Stomach (tissue), 9 donors: ENCODE results near the gene MTCH2. TPM values are rescaled to one million over a fixed set of nuclear protein-coding genes. Genes with fewer than 3 reads are reported as not detected.
A peak's percentile ranks its signal among the peaks of the same experiment; 100 is the strongest.

ENCODE experiments used
- DNase-seq, 2 donors: peaks; one replicate each; pipeline versions ENCODE4 v3.0.0 to v3.0.0-alpha.2; 2013 to 2019
- H3K27ac ChIP-seq, 5 donors: fragments of 200-600 bp in 4 of 5; sonication (generic) in 4 of 5; one replicate each; pipeline ENCODE4 v1.5.1; 2013 to 2019; ENCODE audit warnings: mild to moderate bottlenecking in 1 of 5, moderate library complexity in 1 of 5
- H3K27me3 ChIP-seq, 3 donors: fragments of 200-600 bp; sonication (generic); one replicate each; pipeline ENCODE4 v1.5.1; 2017 to 2019; ENCODE audit warnings: mixed run types in 1 of 3
- H3K36me3 ChIP-seq, 4 donors: fragments of 200-600 bp; sonication (generic); 1 replicate in 3 of 4; 2 replicates in 1 of 4; pipeline ENCODE4 v1.5.1; 2016 to 2019
- H3K4me1 ChIP-seq, 4 donors: fragments of 200-600 bp; sonication (generic); one replicate each; pipeline ENCODE4 v1.5.1; 2016 to 2019
- H3K4me3 ChIP-seq, 4 donors: fragments of 200-600 bp; sonication (generic) in 3 of 4; one replicate each; pipeline ENCODE4 v1.5.1; 2016 to 2019; ENCODE audit warnings: mild to moderate bottlenecking in 1 of 4
- H3K9me3 ChIP-seq, 4 donors: fragments of 200-600 bp; sonication (generic); one replicate each; pipeline ENCODE4 v1.5.1; 2016 to 2019
- EP300 ChIP-seq: sonication (generic); formaldehyde crosslinking; IDR thresholded peaks from one replicate; pipeline ENCODE4 v1.6.1; 2017; ENCODE audit warnings: antibody characterized with exemption
- POLR2A ChIP-seq, 4 donors: fragments of 450-650 bp; IDR thresholded peaks; one replicate each; pipeline ENCODE4 v1.6.1; 2016; ENCODE audit warnings: antibody characterized with exemption in 4 of 4, control low read depth in 2 of 4, mild to moderate bottlenecking in 1 of 4, moderate library complexity in 1 of 4
- POLR2AphosphoS5 ChIP-seq, 3 donors: sonication (generic); formaldehyde crosslinking; IDR thresholded peaks; one replicate each; pipeline ENCODE4 v1.6.1; 2016; ENCODE audit warnings: antibody characterized with exemption in 3 of 3
- WGBS, 5 donors: extraction: QIAGEN DNeasy Blood & Tissue Kit in 3 of 5; methylation state at CpG; one replicate each; pipeline versions ENCODE4 v1.1.5 to v1.1.7; 2013 to 2018; 5-methylcytosine and 5-hydroxymethylcytosine counted together
- intact Hi-C: fragments of 100-400 bp; cut with DNase I; formaldehyde crosslinking; loops from one replicate; pipeline ENCODE4 v1.15.1; 2023; ENCODE audit warnings: low total_unique reads
- polyA plus RNA-seq, 3 donors: library from polyadenylated mRNA; stranded (reverse); fragments of 200-250 nt; gene quantifications; one replicate each; pipeline ENCODE4 v1.2.3, GENCODE V29; 2013
- total RNA-seq, 5 donors: library from RNA; depleted of rRNA; stranded (reverse); fragments of >200 nt; gene quantifications; one replicate each; pipeline versions ENCODE4 v1.1.0 to v1.2.3, GENCODE V29; 2014 to 2016
- TF ChIP-seq, protein P1 (sequence below), 7 experiments: fragments of 450-650 bp in 4 of 7; fragments of 200-600 bp in 3 of 7; sonication (generic) in 3 of 7; IDR thresholded peaks; one replicate each; pipeline ENCODE4 v1.5.1; 2016 to 2019; ENCODE audit warnings: antibody characterized with exemption in 7 of 7, control low read depth in 2 of 7, mild to moderate bottlenecking in 1 of 7
- donor health status: healthy with polysubstance abuse.
- donor health status: Bipolar disorder and iron deficiency.
- donor health status: healthy.

Gene MTCH2
- total and polyA plus RNA-seq, 8 donors: 21.7 to 86.2 (median 45.8) TPM

DNA sequence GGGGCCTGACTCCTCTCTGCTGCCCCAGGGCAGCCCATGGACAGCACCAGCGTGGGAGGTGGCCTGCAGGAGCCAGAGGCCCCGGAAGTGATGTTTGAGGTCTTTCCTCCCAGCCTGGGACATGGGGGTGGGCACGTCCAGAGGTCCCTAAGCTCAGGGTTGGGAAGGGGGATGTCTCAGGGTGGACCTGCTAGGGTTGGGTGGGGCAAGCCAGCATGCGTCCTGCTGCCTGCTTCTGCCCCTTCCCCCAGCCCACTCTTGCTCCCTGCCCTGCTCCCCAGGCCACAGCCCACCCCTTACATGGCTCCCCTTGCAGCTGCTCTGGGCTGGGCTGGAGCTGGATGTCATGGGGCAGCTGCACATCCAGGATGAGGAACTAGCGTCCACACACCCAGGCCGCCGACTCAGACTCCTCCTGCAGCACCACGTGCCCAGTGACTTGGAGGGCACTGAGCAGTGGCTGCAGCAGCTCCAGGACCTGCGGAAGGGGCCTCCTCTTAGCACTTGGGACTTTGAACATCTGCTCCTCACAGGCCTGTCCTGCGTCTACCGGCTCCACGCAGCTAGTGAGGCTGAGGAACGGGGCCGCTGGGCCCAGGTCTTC, 54.5 kb downstream of the MTCH2 start:
- 64 to 84% (median 77%) methylated on average over 6 to 14 of the region's 14 CpGs for WGBS, 5 donors
- peaks cover 2 to 41% (median 12%) of the 10 kb centered on the region in 3 donors for H3K27me3 ChIP-seq
- no peak overlapping the region for H3K4me3 ChIP-seq
- intact Hi-C loops: no loop called here
- H3K4me1 ChIP-seq: peaks cover 0 to 12% (median 8%) of the 10 kb centered on the region in 4 donors
- peak overlapping the region in 2 of 5 donors; percentile 0 to 27 for H3K27ac ChIP-seq
- peaks cover 23 to 38% (median 30%) of the 10 kb centered on the region in 4 donors for H3K36me3 ChIP-seq
- no peaks in the 10 kb centered on the region for H3K9me3 ChIP-seq
- TF ChIP-seq EP300 (no peak), POLR2A (IDR thresholded peaks at IDR 0.05) (no peak), POLR2AphosphoS5 (IDR thresholded peaks at IDR 0.05) (no peak)
- TF ChIP-seq, protein P1, sequence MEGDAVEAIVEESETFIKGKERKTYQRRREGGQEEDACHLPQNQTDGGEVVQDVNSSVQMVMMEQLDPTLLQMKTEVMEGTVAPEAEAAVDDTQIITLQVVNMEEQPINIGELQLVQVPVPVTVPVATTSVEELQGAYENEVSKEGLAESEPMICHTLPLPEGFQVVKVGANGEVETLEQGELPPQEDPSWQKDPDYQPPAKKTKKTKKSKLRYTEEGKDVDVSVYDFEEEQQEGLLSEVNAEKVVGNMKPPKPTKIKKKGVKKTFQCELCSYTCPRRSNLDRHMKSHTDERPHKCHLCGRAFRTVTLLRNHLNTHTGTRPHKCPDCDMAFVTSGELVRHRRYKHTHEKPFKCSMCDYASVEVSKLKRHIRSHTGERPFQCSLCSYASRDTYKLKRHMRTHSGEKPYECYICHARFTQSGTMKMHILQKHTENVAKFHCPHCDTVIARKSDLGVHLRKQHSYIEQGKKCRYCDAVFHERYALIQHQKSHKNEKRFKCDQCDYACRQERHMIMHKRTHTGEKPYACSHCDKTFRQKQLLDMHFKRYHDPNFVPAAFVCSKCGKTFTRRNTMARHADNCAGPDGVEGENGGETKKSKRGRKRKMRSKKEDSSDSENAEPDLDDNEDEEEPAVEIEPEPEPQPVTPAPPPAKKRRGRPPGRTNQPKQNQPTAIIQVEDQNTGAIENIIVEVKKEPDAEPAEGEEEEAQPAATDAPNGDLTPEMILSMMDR (IDR thresholded peaks at IDR 0.05): no peak
- peak in 1 of 2 donors; percentile 43 for DNase-seq

GRCh38 chr11:47587039-47587716, 55.2 kb downstream of the MTCH2 start:
- intact Hi-C loops: no loop called here

DNA sequence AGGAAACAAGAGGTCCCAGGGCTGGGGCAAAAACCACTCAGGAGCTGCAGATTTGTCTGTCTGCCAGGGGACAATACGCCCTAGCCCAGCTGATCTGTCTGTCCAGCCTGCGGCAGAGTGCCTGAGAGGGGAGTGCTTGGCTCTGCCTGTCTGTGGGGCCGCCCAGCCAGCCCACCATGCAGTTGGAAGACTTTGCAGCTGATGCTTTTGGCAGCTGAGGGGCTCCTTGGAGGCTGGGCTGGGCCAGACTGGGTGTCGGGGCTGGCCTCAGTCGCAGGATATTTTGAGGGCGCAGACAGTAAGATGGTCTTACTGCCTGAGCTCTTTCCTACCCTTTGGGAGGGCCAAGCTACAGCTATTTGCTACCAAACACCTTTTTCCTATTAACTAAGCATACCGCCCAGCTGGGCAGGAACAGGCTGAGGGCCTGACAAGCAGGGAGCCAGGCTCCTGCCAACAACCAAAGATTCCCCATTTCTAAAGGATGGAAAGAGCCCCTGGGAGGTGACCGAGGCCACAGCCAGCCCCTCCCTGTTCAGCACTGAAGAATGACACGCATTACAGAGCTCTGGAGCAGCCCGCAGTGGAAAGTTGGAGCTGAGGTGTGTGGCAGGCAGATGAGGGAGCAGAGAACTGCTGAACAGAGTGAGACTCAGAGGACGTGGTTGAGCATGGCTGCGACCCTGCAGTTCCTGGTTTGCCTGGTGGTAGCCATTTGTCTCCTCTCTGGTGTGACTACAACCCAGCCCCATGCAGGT, 56.1 kb downstream of the MTCH2 start, which contains the start of gene FAM180B:
TSS of gene FAM180B (plus strand) at position 581 of the 758 bp plus-strand sequence. CDS start at position 672, 91 bp downstream.
- H3K4me3 ChIP-seq: no peak within 1 kb of the TSS
- no peak for DNase-seq
- peaks cover 0 to 26% (median 12%) of the 10 kb centered on the region in 3 donors for H3K27me3 ChIP-seq
- H3K9me3 ChIP-seq: no peaks in the 10 kb centered on the region
- TF ChIP-seq POLR2AphosphoS5 (IDR thresholded peaks at IDR 0.05) (no peak), POLR2A (IDR thresholded peaks at IDR 0.05) (no peak), EP300 (no peak)
- TF ChIP-seq, protein P1 (IDR thresholded peaks at IDR 0.05): no peak
- H3K4me1 ChIP-seq: peaks cover 0 to 18% (median 8%) of the 10 kb centered on the region in 4 donors
- peaks cover 38 to 54% (median 45%) of the 10 kb centered on the region in 4 donors for H3K36me3 ChIP-seq
- WGBS, 5 donors: 71 to 80% (median 75%) methylated on average over 8 to 12 of the region's 12 CpGs
- peak within 1 kb of the TSS in 1 of 5 donors; percentile 0 for H3K27ac ChIP-seq
- intact Hi-C loops: no loop called here

More at GRCh38 chr11:47587039-47587716, 55.2 kb downstream of the MTCH2 start:
- H3K9me3 ChIP-seq: no peaks in the 10 kb centered on the region
- H3K4me1 ChIP-seq: peaks cover 0 to 12% (median 8%) of the 10 kb centered on the region in 4 donors
- TF ChIP-seq, protein P1 (IDR thresholded peaks at IDR 0.05): no peak
- no peak for TF ChIP-seq POLR2A (IDR thresholded peaks at IDR 0.05)
- no peak for TF ChIP-seq EP300
- no peak for TF ChIP-seq POLR2AphosphoS5 (IDR thresholded peaks at IDR 0.05)
- peaks cover 0 to 35% (median 12%) of the 10 kb centered on the region in 3 donors for H3K27me3 ChIP-seq
- DNase-seq: no peak
- 69 to 75% (median 73%) methylated on average over 6 of the region's 6 CpGs for WGBS, 5 donors
- H3K27ac ChIP-seq: peak overlapping the region in 1 of 5 donors; percentile 0
- H3K36me3 ChIP-seq: peaks cover 29 to 45% (median 36%) of the 10 kb centered on the region in 4 donors
- no peak overlapping the region for H3K4me3 ChIP-seq

- 87 to 95% (median 91%) methylated on average over 5 of the region's 5 CpGs for WGBS, 5 donors
- TF ChIP-seq EP300: no peak
- no peak for TF ChIP-seq POLR2AphosphoS5 (IDR thresholded peaks at IDR 0.05)
- no peak for TF ChIP-seq POLR2A (IDR thresholded peaks at IDR 0.05)
- TF ChIP-seq, protein P1 (IDR thresholded peaks at IDR 0.05): no peak
- DNase-seq: no peak
- H3K36me3 ChIP-seq: peaks cover 41 to 65% (median 55%) of the 10 kb centered on the region in 4 donors
- peaks cover 5 to 20% (median 18%) of the 10 kb centered on the region in 4 donors for H3K4me1 ChIP-seq
- no peak overlapping the region for H3K27ac ChIP-seq
- intact Hi-C loops: no loop called here
- H3K4me3 ChIP-seq: no peak overlapping the region
- peaks cover 0 to 1% (median 0%) of the 10 kb centered on the region in 3 donors for H3K27me3 ChIP-seq
- no peaks in the 10 kb centered on the region for H3K9me3 ChIP-seq
Observed at GRCh38 chr11:47583844-47584243, 58.5 kb downstream of the MTCH2 start.
